NCI-H2196 (cell line): ENCODE results near the gene DOCK3.
"Not testable (repeated sequence)": the region's sequence is repeated elsewhere in the genome, so short reads cannot be mapped to it uniquely, and the experiment has no call there.

Experiments used
- DNase-seq: peaks from one replicate; lab custom pipeline; 2025; ENCODE audit not compliant: unreplicated experiment; lab: John Stamatoyannopoulos, UW

DOCK3 gene

GRCh38 chr3:51381333-51381705 lies 706.6 kb downstream of the DOCK3 start:
- DNase-seq = no peak

GRCh38 chr3:51382076-51382745 lies 707.5 kb downstream of the DOCK3 start:
- no peak for DNase-seq

- no peak for DNase-seq
Measured at GRCh38 chr3:51382947-51383578, 708.3 kb downstream of the DOCK3 start.

- DNase-seq = no peak
Measured at GRCh38 chr3:51384055-51384725, 709.5 kb downstream of the DOCK3 start.

GRCh38 chr3:51384726-51385473 lies 710.2 kb downstream of the DOCK3 start, which contains the start of gene MANF:
TSS of gene MANF (plus strand) at chr3:51385291. CDS start at chr3:51385343, 52 bp downstream.
- DNase-seq = peak; percentile 83

GRCh38 chr3:51385621-51386091 lies 710.9 kb downstream of the DOCK3 start:
- DNase-seq = no peak

GRCh38 chr3:51386159-51386851 lies 711.6 kb downstream of the DOCK3 start:
- DNase-seq = no peak

- no peak for DNase-seq
Measured at GRCh38 chr3:51386852-51387229, 712.1 kb downstream of the DOCK3 start.

GRCh38 chr3:51387281-51387680 lies 712.6 kb downstream of the DOCK3 start:
- not testable (repeated sequence) for DNase-seq

- peak; percentile 32 for DNase-seq
Measured at GRCh38 chr3:51388286-51389029, 713.7 kb downstream of the DOCK3 start.

GRCh38 chr3:51389423-51390183 lies 714.9 kb downstream of the DOCK3 start:
- no peak for DNase-seq

- DNase-seq = no peak
Measured at GRCh38 chr3:51390246-51391074, 715.7 kb downstream of the DOCK3 start.

GRCh38 chr3:51391075-51391565 lies 716.4 kb downstream of the DOCK3 start, which contains the start of gene RBM15B:
TSS of gene RBM15B (plus strand) at chr3:51391285. CDS start at chr3:51391400, 115 bp downstream.
- DNase-seq = peak; percentile 88

- DNase-seq = no peak
Measured at GRCh38 chr3:51391566-51392354, 717.0 kb downstream of the DOCK3 start.

- no peak for DNase-seq
Measured at GRCh38 chr3:51392355-51393133, 717.8 kb downstream of the DOCK3 start.

- no peak for DNase-seq
Measured at GRCh38 chr3:51393134-51393495, 718.4 kb downstream of the DOCK3 start.

GRCh38 chr3:51393564-51393963 lies 718.8 kb downstream of the DOCK3 start:
- no peak for DNase-seq
